ENCODE measurements around the gene NPIPB5.
"Not testable (repeated sequence)": the region's sequence is repeated elsewhere in the genome, so short reads cannot be mapped to it uniquely, and the experiment has no call there.

The NPIPB5 gene

DNA sequence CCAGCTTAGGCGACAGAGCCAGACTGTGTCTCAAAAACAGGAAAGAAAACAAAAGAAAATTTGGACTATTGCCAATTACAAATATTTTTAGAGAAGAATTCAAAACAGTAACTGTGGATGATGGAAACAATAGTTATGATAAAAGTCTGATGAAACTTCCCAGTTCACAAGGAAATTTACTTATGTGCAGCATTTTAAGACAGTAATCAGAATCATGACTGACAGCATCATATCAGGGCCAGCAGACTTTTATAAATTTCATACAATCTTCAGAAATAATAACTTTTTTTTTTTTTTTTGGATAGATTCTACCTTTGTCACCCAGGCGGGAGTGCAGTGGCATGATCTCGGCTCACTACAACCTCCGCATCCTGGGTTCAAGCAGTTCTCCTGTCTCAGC is at the start of gene NPIPB5:
Gene NPIPB5 (plus strand): TSS at position 301 of the 400 bp plus-strand sequence. CDS start 2,911 bp downstream, outside the sequence.
- DNase-seq (ENCODE audit: low read depth, low spot score): not testable (repeated sequence)

DNA sequence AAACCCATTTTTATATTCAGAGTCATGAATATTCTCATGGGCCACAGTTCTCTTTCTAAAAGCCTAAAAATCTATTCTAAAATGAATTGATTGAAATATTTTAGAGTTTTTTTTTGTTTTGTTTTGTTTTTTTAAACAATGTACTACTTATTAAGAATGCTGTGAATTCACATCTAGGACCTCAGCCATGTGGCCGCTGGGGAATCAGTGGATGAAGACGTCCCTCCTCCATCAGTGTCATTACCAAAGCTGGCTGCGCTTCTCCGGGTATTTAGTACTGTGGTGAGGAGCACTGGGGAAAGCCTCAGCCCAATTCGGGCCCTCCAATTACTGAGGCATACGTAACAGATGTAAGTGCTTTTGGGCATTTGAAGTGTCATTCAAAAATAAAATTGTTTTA is 41.8 kb upstream of the NPIPB5 start:
- DNase-seq (ENCODE audit: low read depth, low spot score): not testable (repeated sequence)

DNA sequence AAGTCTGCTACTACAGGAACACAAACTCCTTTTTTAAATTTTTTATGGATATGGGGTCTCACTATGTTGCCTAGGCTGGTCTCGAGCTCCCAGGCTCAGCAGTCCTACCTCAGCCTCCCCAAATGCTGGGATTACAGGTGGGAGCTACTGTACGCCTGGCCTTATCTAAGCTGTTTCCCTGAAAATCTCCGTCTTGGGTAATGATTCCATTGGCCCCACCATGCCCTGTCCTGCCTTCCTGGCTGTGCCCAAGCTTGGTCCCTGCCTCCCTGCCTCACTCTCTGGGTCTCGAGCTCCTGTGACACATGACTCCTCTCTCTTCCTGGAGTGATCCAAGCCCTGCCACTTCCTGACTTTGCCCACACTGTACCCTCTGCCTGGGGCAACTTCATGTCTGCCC is 27.3 kb downstream of the NPIPB5 start:
- not testable (repeated sequence) for DNase-seq (ENCODE audit: low read depth, low spot score)

DNA sequence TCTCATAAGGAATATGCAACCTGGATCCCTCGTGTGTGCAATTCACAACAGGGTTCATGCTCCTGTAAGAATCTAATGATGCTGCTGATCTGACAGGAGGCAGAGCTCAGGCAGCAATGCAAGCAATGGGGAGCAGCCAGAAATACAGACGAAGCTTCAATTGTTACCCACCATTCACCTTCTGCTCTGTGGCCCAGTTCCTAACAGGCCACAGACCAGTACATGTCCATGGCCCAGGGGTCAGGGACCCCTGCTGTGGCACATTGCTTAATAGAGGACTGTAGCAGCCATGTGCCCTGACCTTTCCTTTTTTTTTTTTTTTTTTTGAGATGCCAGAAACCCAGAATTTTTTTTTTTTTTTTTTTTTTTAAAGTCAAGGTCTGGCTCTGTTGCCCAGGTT is 34.1 kb downstream of the NPIPB5 start:
- not testable (repeated sequence) for DNase-seq (ENCODE audit: low read depth, low spot score)

DNA sequence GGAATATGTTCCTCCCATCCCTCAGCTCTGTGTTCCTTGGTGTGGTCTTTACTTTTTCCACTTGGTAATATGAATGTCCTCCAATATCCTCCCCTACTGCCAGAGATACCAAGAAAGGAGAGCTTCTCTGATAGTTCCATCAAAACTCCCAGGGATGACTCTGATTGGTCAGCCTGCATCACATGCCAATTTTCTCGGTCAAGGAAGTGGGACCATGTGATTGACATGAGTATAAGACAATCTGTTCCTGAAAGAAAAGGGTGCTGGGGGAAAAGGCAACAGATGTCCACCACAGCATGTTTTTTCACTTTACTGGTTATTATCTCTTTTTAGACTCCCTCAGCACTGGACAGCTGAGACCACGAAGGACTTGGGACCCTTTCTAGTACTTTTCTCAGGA is 35.9 kb downstream of the NPIPB5 start:
- DNase-seq (ENCODE audit: low read depth, low spot score): not testable (repeated sequence)

DNA sequence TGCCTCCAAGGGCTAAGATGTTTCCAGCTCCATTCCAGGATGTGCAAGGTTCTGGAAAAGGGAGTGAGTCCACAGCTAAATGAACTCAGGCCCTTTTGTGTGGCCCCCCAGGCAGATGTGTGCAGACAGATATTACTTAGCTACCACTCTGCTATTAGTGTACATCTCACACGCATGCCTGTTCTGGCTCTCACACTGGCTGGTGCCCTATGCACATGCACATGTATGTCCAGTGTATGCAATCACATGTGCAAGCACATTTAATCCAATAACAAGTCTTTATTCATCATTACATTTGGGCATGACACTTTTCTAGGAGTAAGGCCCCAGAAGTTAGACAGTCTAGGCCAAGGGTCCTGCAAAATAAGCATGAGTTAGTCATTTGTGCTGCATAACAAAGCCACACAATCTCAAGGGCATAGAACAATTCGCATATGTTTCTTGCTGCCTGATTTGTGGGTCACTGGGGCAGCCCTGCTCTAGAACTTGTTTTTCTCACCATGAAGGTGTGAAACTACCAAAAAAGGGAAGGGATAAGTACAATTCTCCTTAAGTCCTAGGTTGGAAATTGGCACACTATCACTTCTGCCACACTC is 36.6 kb downstream of the NPIPB5 start:
- not testable (repeated sequence) for DNase-seq (ENCODE audit: low read depth, low spot score)

DNA sequence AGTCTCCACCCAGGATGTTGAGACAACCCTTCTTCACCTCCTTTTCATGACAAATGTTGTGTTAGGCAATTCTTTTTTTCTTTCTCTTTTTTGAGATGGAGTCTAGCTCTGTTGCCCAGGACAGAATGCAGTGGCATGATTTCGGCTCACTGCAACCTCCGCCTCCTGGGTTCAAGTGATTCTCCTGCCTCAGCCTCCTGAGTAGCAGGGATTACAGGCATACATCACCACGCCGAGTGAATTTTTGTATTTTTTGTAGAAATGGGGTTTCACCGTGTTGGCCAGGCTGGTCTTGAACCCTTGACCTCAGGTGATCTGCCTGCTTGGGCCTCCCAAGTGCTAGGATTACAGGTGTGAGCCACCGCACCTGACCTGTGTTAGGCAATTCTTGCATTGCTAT is 39.2 kb downstream of the NPIPB5 start:
- DNase-seq (ENCODE audit: low read depth, low spot score): not testable (repeated sequence)

DNA sequence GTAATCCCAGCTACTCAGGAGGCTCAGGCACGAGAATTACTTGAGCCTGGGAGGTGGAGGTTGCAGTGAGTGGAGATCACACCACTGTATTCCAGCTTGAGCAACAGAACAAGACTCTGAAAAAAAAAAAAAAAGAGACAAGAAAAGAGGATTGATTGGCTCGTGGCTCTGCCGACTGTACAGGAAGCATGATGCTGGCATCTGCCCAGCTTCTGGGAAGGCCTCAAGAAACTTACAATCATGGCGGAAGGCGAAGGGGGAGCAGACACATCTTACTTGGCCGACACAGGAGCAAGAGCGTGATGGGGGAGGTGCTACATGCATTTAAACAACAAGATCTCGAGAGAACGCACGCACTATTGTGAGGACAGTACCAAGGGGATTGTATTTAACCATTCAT is 40.5 kb downstream of the NPIPB5 start:
- not testable (repeated sequence) for DNase-seq (ENCODE audit: low read depth, low spot score)

DNA sequence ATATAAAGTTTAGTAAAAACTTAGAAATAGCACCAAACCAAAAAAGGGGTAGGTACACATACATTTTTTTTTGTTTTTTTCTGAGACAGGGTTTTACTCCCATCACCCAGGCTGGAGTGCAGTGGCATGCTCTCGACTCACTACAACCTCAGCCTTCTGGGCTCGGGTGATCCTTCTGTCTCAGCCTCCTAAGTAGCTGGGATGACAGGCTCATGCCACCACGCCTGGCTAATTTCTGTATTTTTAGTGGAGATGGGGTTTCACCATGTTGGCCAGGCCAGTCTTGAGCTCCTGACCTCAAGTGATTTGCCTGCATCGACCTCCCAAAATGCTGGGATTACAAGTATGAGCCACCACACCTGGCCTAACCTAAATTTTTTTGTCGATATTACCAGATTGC is 41.0 kb downstream of the NPIPB5 start:
- DNase-seq (ENCODE audit: low read depth, low spot score): not testable (repeated sequence)

DNA sequence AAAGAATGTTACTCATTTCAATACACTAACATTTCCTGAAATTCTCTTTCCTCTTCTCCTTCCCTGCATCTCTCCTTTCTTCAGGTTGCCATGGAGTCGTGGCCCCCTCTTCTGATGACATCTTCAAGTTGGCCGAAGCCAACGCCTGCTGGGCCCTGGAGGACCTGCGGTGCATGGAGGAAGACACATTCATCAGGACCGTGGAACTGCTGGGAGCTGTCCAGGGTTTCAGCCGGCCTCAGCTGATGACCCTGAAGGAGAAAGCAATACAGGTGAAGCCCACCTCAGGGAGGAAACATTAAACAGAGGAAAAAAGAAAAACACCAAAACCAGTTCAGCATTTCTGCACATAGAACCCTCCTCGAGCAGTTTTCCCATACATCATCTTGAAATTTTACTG is 46.1 kb downstream of the NPIPB5 start:
- DNase-seq (ENCODE audit: low read depth, low spot score): not testable (repeated sequence)

Measured in astrocyte of the hippocampus (primary cell).